Brain microvascular endothelial cell (primary cell): Measurements from ENCODE around the gene GRP.

Experiments used
- DNase-seq: peaks from one replicate; pipeline ENCODE4 v3.0.0-alpha.2; 2020
- H3K27ac ChIP-seq: fragments of 250-450 bp; sonication (Bioruptor Pico); 2 replicates; pipeline ENCODE4 v1.5.1; 2020; ENCODE audit warnings: mild to moderate bottlenecking, moderate library complexity
- H3K27me3 ChIP-seq: fragments of 250-450 bp; sonication (Bioruptor Pico); replicated peaks from 2 replicates; pipeline ENCODE4 v1.5.1; 2020; ENCODE audit warnings: mild to moderate bottlenecking
- H3K36me3 ChIP-seq: fragments of 250-450 bp; sonication (Bioruptor Pico); replicated peaks from 2 replicates; pipeline ENCODE4 v1.5.1; 2020; ENCODE audit warnings: mild to moderate bottlenecking
- H3K4me3 ChIP-seq: 2 replicates; pipeline ENCODE4 v1.5.1; 2011; ENCODE audit warnings: low read depth, mild to moderate bottlenecking, control low read depth, low read length, moderate library complexity
- CTCF ChIP-seq: IDR thresholded peaks from 2 replicates; pipeline ENCODE4 v1.5.1; 2011; ENCODE audit warnings: low read depth, mild to moderate bottlenecking, moderate library complexity, low read length, control low read depth, inconsistent platforms; ENCODE audit errors: missing control alignments
- in situ Hi-C: cut with HindIII; loops from 2 replicates; pipeline ENCODE4 v1.10.0; 2017; ENCODE audit warnings: low sequenced_read_pairs, low pct_ligation_motif_present

Gene GRP

GRCh38 chr18:59220164-59220783 is 316 bp downstream of the GRP start:
- no peak overlapping the region for H3K4me3 ChIP-seq
- in situ Hi-C loops = no loop called here
- no peak overlapping the region for H3K27ac ChIP-seq
- no peaks in the 10 kb centered on the region for H3K36me3 ChIP-seq
- DNase-seq = no peak
- H3K27me3 ChIP-seq = peaks cover 64% of the 10 kb centered on the region
- no peak for TF ChIP-seq CTCF

DNA sequence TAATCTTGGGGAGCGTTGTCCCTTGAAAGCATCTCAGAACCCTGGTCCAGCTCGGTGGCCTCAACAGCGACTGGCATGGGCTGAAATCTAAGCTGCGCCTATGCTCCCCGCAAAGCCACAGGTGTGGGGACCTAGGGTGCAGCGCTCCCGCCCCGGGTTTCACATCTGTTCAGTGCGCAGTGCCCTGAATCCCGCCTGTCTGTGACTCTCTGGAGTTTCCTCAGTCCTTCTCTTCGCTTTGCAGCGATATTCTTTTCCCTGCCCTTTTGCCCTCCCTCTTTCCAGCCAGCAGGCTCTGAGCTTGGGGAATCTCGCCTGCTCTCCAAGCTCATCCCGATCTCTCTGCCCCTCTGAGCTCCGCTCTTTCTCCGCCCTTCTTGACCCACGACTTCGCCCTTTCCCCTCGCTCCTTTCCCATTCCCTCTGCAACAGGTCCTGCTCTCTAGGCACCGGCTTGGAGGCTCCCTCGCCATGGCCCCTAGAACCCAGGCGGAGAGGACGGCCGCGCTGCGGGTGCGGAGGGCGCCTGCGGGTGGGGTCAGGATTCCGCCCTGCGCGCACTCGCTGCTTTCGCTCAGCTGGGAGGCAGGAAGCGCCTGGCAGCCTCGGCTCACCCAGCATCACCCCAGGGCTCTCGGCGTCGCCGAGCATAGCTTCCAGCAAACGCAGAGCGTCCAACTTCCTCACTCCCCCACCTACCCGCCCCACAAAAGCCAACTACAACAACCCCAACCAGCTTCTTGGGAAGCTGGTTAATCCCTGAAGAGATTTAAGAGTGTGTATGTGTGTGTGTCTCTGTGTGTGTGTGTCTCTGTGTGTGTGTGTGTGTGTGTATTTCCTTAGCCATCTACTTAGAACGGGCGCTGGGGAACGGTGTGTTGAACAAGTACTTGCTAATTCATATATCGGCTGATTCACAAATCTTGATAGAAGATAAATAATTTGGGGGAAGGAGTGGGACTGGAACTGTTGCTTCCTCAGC is 1.1 kb downstream of the GRP start:
- H3K27ac ChIP-seq = no peak overlapping the region
- no peak for DNase-seq
- TF ChIP-seq CTCF = no peak
- peaks cover 67% of the 10 kb centered on the region for H3K27me3 ChIP-seq
- no peaks in the 10 kb centered on the region for H3K36me3 ChIP-seq
- H3K4me3 ChIP-seq = no peak overlapping the region
- in situ Hi-C loops = no loop called here

DNA sequence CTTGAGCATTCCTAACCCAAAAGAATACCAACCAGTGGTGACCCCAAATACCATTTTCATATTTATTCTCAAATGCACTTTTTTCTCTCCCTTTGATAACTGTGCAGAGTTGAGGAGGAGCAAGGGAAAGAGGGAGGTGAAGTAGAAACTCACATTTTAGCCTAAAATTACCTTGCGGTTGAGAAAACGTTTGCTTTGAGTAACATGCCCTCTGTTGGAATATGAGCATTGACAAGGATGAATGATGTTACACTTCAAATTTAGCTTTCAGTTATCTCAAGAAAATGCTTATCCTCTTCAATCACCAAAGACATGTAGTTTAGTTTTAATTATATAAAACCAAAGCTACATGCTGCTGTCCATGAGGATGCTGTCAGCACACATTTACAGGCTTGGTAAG is 2.4 kb downstream of the GRP start:
- H3K27me3 ChIP-seq = peaks cover 65% of the 10 kb centered on the region

DNA sequence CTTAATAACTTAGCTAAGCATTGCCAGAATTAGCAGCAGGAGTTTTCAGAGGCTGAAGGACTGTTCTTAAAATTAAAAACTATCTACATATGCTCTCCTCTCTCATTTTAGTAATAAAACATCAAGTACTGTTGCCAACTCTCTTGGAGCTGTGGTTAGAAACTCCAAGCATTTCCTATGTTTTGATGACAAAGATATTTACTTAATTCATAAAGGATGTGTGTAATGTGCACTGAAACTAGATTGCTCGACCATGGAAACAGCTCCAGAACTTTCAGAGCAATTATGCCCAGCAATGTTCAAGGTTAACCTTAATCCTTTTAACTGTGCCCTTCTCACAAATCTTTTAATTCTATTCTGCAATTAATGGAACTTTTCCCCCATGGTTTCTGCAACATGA is 8.4 kb downstream of the GRP start:
- in situ Hi-C loops = no loop called here
- Histone ChIP-seq H3K36me3 (no peaks in the 10 kb centered on the region), H3K27ac (no peak overlapping the region), H3K27me3 (peaks cover 33% of the 10 kb centered on the region), H3K4me3 (no peak overlapping the region)
- no peak for TF ChIP-seq CTCF
- no peak for DNase-seq

More for the DNA sequence above, 2.4 kb downstream of the GRP start:
- no peak for DNase-seq
- Histone ChIP-seq H3K36me3 (no peaks in the 10 kb centered on the region), H3K4me3 (no peak overlapping the region), H3K27ac (no peak overlapping the region)
- TF ChIP-seq CTCF = no peak
- in situ Hi-C loops = no loop called here

DNA sequence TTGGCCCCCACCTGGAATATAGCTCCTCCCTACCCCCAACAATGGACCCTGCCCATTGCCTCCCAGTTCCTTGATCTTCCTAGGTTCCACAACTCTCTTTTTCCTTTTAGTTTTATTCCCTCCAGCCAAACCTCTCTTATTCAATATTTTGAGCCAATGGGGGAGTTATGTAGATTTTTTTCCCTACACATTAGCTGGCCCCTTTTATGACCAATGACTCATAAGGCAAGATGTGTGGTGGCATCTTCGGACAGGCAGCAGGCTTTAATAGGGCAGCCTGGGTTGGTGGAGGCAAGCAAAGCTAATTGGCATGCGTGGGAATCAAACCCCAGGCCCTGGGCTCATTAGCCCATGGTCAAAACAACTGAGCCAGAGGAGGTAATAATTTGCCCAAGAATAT is 9.2 kb downstream of the GRP start:
- H3K27ac ChIP-seq = no peak overlapping the region
- in situ Hi-C loops = no loop called here
- DNase-seq = no peak
- peaks cover 24% of the 10 kb centered on the region for H3K27me3 ChIP-seq
- no peaks in the 10 kb centered on the region for H3K36me3 ChIP-seq
- no peak overlapping the region for H3K4me3 ChIP-seq
- no peak for TF ChIP-seq CTCF
